Measurements from ENCODE around the gene CRACR2B. TPM values are rescaled to one million over a fixed set of nuclear protein-coding genes. Genes with fewer than 3 reads are reported as not detected.
A peak's percentile ranks its signal among the peaks of the same experiment; 100 is the strongest.

The CRACR2B gene
- total RNA-seq, 2 donors from 2014 or later, result 23.2 to 83.0 TPM

- Histone ChIP-seq H3K4me1 (replicated peaks) (peaks cover 16% of the 10 kb centered on the region), H3K4me3 (peak overlapping the region; percentile 47 to 73), H3K27me3 (replicated peaks; ENCODE audit: insufficient read depth) (no peaks in the 10 kb centered on the region), H3K27ac (peak overlapping the region; percentile 81 to 86), H3K36me3 (no peaks in the 10 kb centered on the region), H3K9me3 (no peaks in the 10 kb centered on the region)
- WGBS, result 42% methylated on average over 31 of the region's 38 CpGs
- DNase-seq (ENCODE audit: low spot score), result no peak
- TF ChIP-seq POLR2AphosphoS5 (IDR thresholded peaks at IDR 0.05) (no peak), POLR2A (IDR thresholded peaks at IDR 0.05) (no peak), CTCF (IDR thresholded peaks at IDR 0.05) (no peak)
- intact Hi-C loops (cut with DNase I), result no loop called here
Observed at GRCh38 chr11:794766-795633, 32.7 kb upstream of the CRACR2B start.

GRCh38 chr11:795634-796564, 31.8 kb upstream of the CRACR2B start:
- peaks cover 16% of the 10 kb centered on the region for H3K4me1 ChIP-seq (replicated peaks)
- peak overlapping the region; percentile 81 to 86 for H3K27ac ChIP-seq
- no peaks in the 10 kb centered on the region for H3K27me3 ChIP-seq (replicated peaks; ENCODE audit: insufficient read depth)
- H3K36me3 ChIP-seq, result no peaks in the 10 kb centered on the region
- peak; percentile 69 for DNase-seq (ENCODE audit: low spot score)
- 3% methylated on average over 25 of the region's 26 CpGs for WGBS
- TF ChIP-seq POLR2A (IDR thresholded peaks at IDR 0.05), result no peak
- peak; percentile 16 for TF ChIP-seq POLR2AphosphoS5 (IDR thresholded peaks at IDR 0.05)
- intact Hi-C loops (cut with DNase I), result no loop called here
- H3K9me3 ChIP-seq, result no peaks in the 10 kb centered on the region
- peak overlapping the region; percentile 47 to 73 for H3K4me3 ChIP-seq

DNA sequence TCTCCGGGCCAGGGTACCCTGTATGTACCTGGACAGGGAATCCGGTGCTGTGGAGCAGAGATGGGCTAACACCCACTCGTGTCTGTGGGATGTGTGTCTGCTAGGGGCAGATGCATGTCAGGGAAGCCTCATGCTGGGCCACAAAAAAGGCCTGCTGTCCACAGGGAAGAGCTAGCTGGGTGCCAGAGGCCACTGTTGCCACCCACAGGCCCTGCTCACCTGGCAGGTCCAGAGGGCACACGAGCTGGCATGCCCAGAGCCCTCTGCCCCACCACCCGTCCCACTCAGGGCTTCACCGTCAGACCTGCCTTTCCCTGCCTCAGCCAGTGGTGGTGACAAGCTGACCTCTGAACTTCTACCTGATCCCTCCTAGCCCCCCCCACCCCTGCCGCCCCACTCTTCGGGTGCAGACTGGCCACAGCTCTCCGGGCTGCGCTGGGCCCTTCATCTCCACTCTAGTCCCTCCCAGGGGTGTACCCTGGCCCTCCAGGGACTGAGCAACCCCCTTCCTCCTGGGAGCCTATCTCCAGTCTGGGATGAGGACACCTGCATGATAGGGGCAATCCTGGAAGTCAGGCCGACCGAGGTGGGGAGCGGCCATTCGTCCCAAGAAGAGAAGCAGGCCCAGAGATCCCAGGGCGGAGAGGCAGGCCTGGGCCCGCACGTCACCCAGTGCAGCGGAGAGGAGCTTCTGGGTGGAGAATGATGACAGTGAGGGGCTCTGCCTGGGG, 31.0 kb upstream of the CRACR2B start:
- Histone ChIP-seq H3K27me3 (replicated peaks; ENCODE audit: insufficient read depth) (no peaks in the 10 kb centered on the region), H3K36me3 (no peaks in the 10 kb centered on the region), H3K4me3 (peak overlapping the region; percentile 47 to 73), H3K9me3 (no peaks in the 10 kb centered on the region), H3K4me1 (replicated peaks) (peaks cover 16% of the 10 kb centered on the region), H3K27ac (peak overlapping the region; percentile 81 to 86)
- no peak for DNase-seq (ENCODE audit: low spot score)
- TF ChIP-seq POLR2A (IDR thresholded peaks at IDR 0.05) (peak; percentile 15), POLR2AphosphoS5 (IDR thresholded peaks at IDR 0.05) (no peak)
- intact Hi-C loops (cut with DNase I), result no loop called here
- WGBS, result 12% methylated on average over 18 of the region's 18 CpGs

DNA sequence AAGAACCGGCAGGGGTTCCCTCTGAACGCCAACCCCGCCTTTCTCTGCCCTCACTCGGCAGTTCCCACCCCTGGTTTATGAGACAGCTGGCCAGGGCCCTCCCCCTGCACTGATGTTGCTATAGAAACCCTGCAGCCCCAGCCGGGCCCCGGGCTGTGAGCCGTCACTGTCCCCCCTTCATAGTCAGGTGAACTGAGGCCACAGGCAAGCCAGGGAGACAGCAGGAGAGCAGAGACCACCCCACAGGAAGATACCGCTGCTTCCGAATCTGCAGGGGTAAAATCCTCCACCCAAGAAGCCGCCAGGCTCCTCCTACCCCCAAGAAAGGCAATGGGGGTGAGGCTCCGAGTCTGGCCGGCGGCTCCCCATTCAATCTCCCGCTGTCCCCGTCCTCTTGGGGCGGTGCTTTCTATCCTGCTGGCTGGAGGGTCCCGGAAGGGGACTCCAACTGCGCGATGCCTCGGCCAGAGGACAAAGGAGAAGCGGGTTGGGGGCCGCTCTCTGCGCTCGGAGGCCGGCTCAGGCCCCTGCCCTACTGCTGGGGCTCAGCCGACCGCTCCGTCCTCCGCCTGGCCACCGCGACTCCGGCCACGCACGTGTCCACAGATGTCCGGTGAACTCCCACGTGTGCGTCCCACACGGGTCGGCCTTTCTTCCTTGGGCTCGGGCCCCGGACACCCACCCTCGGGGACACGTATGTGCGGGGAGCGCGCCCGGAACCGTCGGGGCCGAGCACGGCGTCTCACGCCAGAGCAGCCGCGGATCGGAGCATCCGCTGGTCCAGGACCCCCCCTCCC, 30.2 kb upstream of the CRACR2B start:
- WGBS, result under 1% methylated on average over 57 of the region's 57 CpGs
- Histone ChIP-seq H3K27ac (peak overlapping the region; percentile 81 to 86), H3K36me3 (no peaks in the 10 kb centered on the region), H3K27me3 (replicated peaks; ENCODE audit: insufficient read depth) (no peaks in the 10 kb centered on the region), H3K4me1 (replicated peaks) (peaks cover 16% of the 10 kb centered on the region), H3K9me3 (no peaks in the 10 kb centered on the region), H3K4me3 (peak overlapping the region; percentile 47 to 73)
- DNase-seq (ENCODE audit: low spot score), result peak; percentile 63
- TF ChIP-seq CTCF (IDR thresholded peaks at IDR 0.05) (no peak), POLR2AphosphoS5 (IDR thresholded peaks at IDR 0.05) (peak; percentile 51), POLR2A (IDR thresholded peaks at IDR 0.05) (no peak)
- intact Hi-C loops (cut with DNase I), result no loop called here

DNA sequence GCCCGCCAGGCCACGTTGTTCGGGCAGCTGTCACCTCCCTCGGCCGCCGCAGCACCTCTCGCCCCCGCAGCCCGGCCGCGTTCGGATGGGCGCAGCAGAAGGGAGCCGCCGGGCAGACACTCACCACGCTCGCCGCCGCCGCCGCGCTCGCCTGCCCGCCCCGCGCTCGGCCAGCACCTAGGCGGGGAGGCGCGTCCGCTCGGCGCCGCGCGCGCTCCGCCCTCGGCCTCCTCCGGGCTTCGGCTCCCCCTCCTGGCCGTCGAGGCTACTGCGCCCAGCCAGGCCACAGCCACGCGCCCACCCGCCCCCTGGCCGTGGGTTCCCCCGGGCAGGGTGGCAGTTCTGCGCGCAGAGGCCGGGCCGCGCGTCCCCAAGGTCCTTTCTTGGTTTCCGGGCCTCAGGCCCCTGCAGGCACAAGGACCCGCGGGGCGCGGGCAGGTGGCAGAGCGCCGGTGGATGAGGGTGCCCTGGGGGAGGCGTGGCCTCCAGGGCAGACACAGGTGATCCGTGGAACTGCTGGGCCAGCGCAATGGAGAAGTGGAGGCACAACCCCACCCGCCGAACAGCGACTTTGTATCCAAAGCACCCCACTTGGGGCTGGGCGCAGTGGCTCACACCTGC, 29.5 kb upstream of the CRACR2B start, which contains the start of gene SLC25A22:
Gene SLC25A22, minus strand, starts transcription at position 189 of the 621 bp plus-strand sequence. CDS start 3,275 bp downstream, outside the sequence.
- peak within 1 kb of the TSS; percentile 47 to 73 for H3K4me3 ChIP-seq
- TF ChIP-seq CTCF (IDR thresholded peaks at IDR 0.05) (peak; percentile 65 to 95 (median 88)), POLR2AphosphoS5 (IDR thresholded peaks at IDR 0.05) (no peak), POLR2A (IDR thresholded peaks at IDR 0.05) (no peak)
- intact Hi-C loops (cut with DNase I), result no loop called here
- DNase-seq (ENCODE audit: low spot score), result peak; percentile 64
- no peaks in the 10 kb centered on the region for H3K36me3 ChIP-seq
- H3K9me3 ChIP-seq, result no peaks in the 10 kb centered on the region
- H3K4me1 ChIP-seq (replicated peaks), result peaks cover 16% of the 10 kb centered on the region
- no peaks in the 10 kb centered on the region for H3K27me3 ChIP-seq (replicated peaks; ENCODE audit: insufficient read depth)
- H3K27ac ChIP-seq, result peak within 1 kb of the TSS; percentile 81 to 86
- WGBS, result 8% methylated on average over 42 of the region's 69 CpGs

Measured in prostate gland (tissue), 2 donors.